Measurements from ENCODE around the gene KCTD19. TPM values are rescaled to one million over a fixed set of nuclear protein-coding genes. Genes with fewer than 3 reads are reported as not detected.

KCTD19 gene
- under 0.01 TPM in 1 of 2 replicates, not detected in the other for total RNA-seq

DNA sequence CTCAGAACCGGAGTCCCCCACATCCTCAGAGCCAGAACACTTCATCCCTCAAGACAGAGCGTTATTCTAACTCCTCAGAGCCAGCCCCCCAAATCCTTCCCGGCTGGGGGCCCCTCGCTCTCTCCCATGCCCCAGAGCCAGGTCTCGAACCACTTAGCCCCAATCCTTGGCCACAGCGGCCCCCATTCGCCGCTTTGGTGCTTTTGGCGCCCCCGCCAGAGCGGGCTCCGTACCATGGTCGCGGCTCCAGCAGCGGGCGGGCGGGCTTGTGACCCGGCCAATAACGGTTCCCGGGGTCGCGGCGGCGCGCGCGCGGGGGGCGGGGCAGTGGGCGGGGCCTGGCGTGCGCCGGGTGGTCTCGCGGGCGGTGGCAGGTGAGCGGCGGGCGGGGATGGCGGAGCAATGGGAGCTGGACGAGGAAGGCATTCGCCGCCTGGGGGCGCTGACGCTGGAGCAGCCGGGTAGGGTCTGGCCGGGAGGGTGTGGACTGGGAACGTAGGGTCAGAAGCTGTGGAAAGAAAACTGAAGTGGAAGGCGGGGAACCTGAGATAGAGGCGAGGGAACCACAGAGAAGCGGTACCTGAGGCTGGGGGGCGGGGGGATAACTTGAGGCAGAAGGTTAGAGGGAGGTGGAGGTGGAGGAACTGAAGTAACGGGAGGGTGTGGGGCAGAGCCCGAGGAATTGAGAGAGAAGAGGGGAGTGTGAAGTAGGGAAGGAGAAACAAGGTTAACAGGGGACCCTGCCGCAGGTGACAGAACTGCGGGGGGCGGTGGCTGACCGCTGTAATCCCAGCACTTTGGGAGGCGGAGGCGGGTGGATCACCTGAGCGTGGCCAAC lies at the start of gene KCTD19, which contains the start of gene LRRC36:
TSS of gene KCTD19 (minus strand) at position 270 of the 838 bp plus-strand sequence. CDS start at position 236, 34 bp downstream.
TSS of gene LRRC36 (plus strand) at position 344 of the 838 bp plus-strand sequence. CDS start at position 392, 48 bp downstream.

DNA sequence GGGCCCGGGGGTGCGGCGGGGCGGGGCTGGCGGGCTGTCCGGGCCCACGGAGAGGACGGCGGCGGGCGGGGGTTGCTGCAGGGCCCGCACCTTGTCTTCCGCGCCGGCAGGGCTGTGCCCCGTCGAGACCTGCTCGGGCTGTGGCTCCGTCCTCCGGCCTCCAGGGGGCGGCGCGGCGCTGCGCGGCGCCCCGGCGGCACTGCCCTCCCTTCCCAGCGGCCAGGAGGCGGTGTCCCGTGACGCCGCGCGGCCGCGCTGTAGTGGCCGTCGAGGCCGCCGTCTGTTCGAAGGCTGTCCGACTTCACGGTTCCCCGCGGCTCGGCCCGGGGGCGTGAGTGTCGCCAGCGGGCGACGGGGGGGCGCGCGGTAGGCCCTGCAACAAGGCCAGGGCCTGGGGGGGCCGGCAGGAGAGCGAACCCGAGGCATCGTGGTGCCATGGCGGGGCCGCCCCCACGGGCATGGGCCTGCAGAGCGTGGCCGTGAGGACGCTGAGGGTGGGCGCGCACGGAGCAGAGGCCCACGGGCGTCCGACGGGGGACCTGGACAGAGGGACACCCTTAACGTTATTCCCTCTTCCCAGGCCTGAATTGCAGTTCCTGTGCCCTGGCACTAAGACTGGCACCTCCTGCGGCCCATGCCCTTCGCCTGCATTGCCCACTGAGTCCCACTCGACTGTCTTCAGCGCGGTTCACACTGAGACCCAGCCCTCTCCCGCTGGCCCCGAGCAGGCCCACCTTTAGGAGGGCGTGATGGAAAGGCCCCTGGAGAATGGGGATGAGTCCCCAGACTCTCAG lies 47.0 kb downstream of the KCTD19 start, which contains the start of gene PLEKHG4:
TSS of gene PLEKHG4 (plus strand) at position 237 of the 794 bp plus-strand sequence. CDS start at position 750, 513 bp downstream.

DNA sequence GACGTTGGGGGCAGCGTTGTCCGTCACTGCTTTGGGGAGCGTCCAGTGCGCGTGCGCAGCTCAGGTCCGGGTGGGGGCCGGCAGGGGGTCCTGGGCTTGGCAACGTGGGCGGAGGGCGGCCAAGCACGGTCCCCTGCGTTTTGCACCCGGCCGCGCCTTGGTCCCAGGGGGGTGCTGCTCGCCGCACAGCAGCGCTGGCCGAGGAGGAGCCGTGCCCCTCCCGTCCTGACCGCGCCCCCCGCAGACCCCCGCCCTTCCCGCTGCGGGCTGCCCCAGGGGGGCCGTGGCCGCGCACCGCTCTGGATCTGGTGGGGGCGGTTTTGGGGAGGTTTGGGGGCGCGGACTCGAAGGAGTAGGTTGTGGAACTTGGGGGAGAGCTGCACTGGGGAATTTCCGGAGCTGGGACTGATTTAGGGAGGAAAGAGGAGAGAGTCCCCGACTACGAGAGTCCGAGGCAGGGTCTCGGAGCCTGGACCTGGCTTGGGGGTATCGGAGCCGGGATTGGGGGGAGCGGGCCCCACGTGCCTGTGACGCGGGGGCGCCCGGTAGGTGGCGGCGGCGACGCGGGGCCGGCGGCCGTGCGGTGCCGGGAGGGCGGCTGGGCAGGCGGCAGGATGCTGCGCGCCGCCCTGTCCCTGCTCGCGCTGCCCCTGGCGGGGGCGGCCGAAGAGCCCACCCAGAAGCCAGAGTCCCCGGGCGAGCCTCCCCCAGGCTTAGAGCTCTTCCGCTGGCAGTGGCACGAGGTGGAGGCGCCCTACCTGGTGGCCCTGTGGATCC lies 78.0 kb downstream of the KCTD19 start, which contains the start of gene SLC9A5:
TSS of gene SLC9A5 (plus strand) at position 579 of the 777 bp plus-strand sequence. CDS start at position 615, 36 bp downstream.

DNA sequence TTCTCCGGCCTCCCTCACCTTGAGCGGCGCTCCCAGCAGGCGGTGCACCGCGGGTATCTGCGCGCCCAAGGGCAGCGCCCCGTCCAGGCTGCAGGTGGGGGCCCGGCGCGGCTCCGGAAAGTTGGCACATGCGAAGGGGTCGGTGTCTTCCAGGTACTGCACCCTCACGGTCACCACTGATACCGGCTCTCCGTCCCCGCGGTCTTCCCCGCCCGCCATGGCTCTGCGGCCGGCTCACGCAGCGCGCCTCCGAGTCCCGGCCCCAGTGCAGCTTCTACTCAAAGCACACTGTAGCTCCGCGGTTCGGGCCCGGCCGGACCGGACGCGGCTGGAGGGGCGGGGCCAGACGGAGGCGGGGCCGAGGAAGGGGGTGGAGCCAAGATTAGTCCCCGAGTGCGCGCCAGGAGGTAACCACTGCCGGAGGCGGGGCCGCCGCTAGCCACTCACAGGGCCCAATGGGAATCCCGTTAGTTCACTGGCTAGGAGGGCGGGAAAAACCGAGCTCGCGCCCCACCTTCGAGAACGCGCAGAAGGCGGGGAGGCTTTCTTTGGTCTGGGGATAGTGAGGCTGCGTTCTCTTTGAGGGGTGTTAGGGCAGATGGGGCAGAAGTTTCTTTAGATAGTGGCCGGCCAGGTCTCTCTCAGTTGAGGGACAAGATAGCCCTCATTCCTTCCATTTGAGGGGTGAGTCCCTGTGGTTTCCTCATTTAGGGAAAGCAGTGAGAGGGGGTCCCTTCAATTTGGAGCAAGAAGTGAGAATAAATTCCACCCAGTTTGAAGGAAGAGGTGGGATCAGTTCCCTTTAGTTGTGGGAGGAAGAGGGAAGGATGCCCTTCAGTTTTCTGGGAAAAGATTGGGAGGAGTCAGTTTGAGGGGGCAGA lies 79.1 kb downstream of the KCTD19 start, which contains the start of gene FHOD1:
TSS of gene FHOD1 (minus strand) at position 290 of the 881 bp plus-strand sequence. CDS start at position 219, 71 bp downstream.

Other genes starting within 250 kb of the KCTD19 start
- 12.8 and 13.5 TPM in 2 replicates for gene PHAF1, start 216.8 kb downstream of the KCTD19 start, total RNA-seq
- gene B3GNT9, start 175.7 kb downstream of the KCTD19 start, total RNA-seq, result 36.5 and 44.3 TPM in 2 replicates
- gene TRADD, start 166.8 kb downstream of the KCTD19 start, total RNA-seq, result 15.9 and 18.1 TPM in 2 replicates
- 7.1 and 7.2 TPM in 2 replicates for gene FBXL8, start 166.8 kb downstream of the KCTD19 start, total RNA-seq
- gene HSF4, start 162.0 kb downstream of the KCTD19 start, total RNA-seq, result 3.3 and 4.9 TPM in 2 replicates
- gene NOL3, start 156.2 kb downstream of the KCTD19 start, total RNA-seq, result 23.9 and 25.2 TPM in 2 replicates
- gene MATCAP1, start 142.8 kb downstream of the KCTD19 start, total RNA-seq, result 14.4 and 15.2 TPM in 2 replicates
- gene EXOC3L1, start 136.6 kb downstream of the KCTD19 start, total RNA-seq, result 0.25 and 0.66 TPM in 2 replicates
- 36.6 and 42.5 TPM in 2 replicates for gene E2F4, start 134.6 kb downstream of the KCTD19 start, total RNA-seq
- 0.44 and 0.66 TPM in 2 replicates for gene ELMO3, start 127.6 kb downstream of the KCTD19 start, total RNA-seq
- 39.9 and 45.7 TPM in 2 replicates for gene TMEM208, start 99.6 kb downstream of the KCTD19 start, total RNA-seq
- gene FHOD1, start 79.3 kb downstream of the KCTD19 start, total RNA-seq, result 9.5 and 15.2 TPM in 2 replicates
- gene SLC9A5, start 77.8 kb downstream of the KCTD19 start, total RNA-seq, result 0.31 and 0.66 TPM in 2 replicates
- gene PLEKHG4, start 47.2 kb downstream of the KCTD19 start, total RNA-seq, result 11.6 and 24.0 TPM in 2 replicates
- not detected in 2 replicates for gene LRRC36, start 74 bp upstream of the KCTD19 start, total RNA-seq
- gene TPPP3, start 66.8 kb upstream of the KCTD19 start, total RNA-seq, result 0.50 and 0.66 TPM in 2 replicates
- 5.2 and 6.3 TPM in 2 replicates for gene ZDHHC1, start 89.7 kb upstream of the KCTD19 start, total RNA-seq
- not detected in 2 replicates for gene HSD11B2, start 104.4 kb upstream of the KCTD19 start, total RNA-seq
- gene ATP6V0D1, start 154.4 kb upstream of the KCTD19 start, total RNA-seq, result 103 and 115 TPM in 2 replicates
- not detected in 2 replicates for gene AGRP, start 156.8 kb upstream of the KCTD19 start, total RNA-seq
- gene RIPOR1, start 202.1 kb upstream of the KCTD19 start, total RNA-seq, result 39.9 and 64.8 TPM in 2 replicates
- gene CTCF, start 235.8 kb upstream of the KCTD19 start, total RNA-seq, result 18.7 and 20.1 TPM in 2 replicates

Data from aortic smooth muscle cell (primary cell).